ENCODE data around the gene SGMS1. TPM values are rescaled to one million over a fixed set of nuclear protein-coding genes. Genes with fewer than 3 reads are reported as not detected.

Gene SGMS1
- polyA plus RNA-seq, 3 donors = 48.9 to 52.5 (median 50.2) TPM

- DNase-seq (ENCODE audit: extremely low read depth in 1 of 11, low read depth in 9 of 11, low spot score in 4 of 11) = no peak
Observed at GRCh38 chr10:50318129-50318528, 305.6 kb downstream of the SGMS1 start.

DNA sequence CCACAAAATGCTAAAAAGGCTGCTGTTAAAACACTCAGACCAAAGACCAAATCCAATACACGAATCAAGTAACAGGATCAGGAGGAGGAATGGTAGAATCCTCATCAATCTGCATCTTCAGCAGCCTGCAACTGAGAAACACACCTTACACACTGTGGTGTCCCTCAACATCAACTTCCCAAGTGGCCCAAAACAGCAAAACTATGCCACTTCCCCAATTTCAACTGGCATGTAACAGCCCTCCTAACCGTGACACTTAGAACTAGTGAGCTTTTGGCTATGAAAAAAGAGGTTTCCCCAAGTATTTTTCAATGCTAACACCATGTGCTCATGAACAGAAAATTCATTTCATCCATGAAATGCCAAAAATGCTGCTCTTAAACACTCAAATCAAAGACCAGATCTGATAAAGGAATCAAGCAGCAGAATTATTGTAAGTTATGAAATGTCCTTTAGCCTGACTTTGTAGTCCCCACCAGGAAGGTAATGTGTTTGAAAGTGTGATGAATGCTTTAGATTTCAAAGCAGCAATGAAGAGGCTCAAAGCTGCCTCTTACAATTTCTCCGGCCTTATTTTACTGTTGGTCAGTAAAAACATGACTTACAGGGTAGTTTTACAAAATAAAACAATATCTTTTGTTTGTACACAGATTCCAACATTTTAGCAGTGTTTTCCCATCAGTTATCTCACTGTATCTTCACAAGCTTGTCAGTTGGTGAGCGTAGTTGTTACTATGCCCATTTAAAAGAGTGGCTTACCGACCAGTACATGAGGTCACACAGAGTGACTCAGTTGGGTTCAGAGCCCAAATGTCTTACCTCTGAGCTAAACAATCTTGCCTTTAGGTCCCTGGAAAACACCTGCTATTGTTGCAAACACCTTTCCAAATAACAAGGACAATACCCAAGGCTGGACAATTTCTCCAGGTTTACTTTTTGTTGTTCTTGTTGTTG, 306.8 kb downstream of the SGMS1 start:
- no peak for DNase-seq (ENCODE audit: extremely low read depth in 1 of 11, low read depth in 9 of 11, low spot score in 4 of 11)

DNA sequence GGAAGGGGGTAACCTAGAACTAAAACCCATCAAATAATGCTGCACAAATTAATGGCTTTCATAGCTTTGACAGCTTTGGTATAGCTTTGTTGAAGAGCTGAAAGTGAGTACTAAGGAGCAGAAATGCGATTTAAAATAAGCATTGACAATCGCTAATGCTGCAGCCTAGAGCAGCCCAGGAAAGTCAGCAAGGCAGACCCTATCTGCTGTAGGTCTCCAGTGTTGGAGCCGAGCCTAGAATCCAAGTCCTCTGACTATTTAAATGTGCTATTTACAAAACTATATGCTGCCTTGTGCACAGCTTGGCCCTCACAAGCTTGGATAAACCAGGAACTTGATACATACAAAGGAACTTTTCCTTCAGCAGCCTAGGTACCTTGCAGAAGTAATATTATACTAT, 307.6 kb downstream of the SGMS1 start:
- DNase-seq (ENCODE audit: extremely low read depth in 1 of 11, low read depth in 9 of 11, low spot score in 4 of 11) = no peak

- no peak for DNase-seq (ENCODE audit: extremely low read depth in 1 of 11, low read depth in 9 of 11, low spot score in 4 of 11)
Observed at GRCh38 chr10:50315424-50315823, 308.3 kb downstream of the SGMS1 start.

DNA sequence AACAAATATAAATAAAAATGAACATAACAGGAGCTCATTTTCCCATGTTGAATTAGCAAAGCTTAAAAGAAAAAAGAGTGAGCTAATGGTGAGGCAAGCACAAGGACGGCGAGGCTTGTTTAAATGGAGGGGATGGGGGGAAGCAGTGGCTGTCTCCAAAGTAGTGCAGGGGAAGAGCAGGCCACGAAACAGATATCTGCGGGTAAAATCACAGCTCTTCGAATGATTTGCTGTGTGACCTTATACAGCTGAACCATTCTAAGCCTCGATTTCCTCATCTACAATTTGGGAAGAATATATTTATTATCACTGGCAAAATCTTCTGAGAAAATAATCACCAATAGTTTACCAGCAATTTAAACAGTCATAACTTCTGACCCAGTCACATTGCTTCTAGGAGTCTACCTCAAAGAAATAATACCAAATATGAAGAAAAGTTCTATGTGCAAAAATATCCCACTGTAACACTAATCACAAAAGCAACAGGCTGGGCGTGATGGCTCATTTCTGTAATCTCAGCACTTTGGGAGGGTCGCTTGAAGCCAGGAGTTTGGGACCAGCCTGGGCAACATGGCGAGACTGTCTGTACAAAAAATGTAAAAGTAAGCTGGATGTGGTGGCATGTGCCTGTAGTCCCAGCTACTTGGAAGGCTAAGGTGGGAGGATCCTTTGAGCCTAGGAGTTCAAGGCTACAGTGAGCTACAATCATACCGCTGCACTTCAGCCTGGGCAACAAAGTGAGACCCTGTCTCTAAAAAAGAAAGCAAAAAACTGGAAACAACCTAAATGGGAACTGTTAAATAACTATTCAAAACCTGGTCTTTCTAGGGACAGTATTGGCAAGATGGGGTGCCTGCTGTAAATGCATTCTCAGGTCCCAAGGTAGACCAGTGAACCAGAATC, 309.3 kb downstream of the SGMS1 start:
- DNase-seq (ENCODE audit: extremely low read depth in 1 of 11, low read depth in 9 of 11, low spot score in 4 of 11) = no peak

GRCh38 chr10:50312464-50313437, 311.0 kb downstream of the SGMS1 start:
- DNase-seq (ENCODE audit: extremely low read depth in 1 of 11, low read depth in 9 of 11, low spot score in 4 of 11) = no peak

- DNase-seq (ENCODE audit: extremely low read depth in 1 of 11, low read depth in 9 of 11, low spot score in 4 of 11) = no peak
Observed at GRCh38 chr10:50310560-50311174, 313.1 kb downstream of the SGMS1 start.

GRCh38 chr10:50309342-50309741, 314.4 kb downstream of the SGMS1 start:
- DNase-seq (ENCODE audit: extremely low read depth in 1 of 11, low read depth in 9 of 11, low spot score in 4 of 11) = no peak

DNA sequence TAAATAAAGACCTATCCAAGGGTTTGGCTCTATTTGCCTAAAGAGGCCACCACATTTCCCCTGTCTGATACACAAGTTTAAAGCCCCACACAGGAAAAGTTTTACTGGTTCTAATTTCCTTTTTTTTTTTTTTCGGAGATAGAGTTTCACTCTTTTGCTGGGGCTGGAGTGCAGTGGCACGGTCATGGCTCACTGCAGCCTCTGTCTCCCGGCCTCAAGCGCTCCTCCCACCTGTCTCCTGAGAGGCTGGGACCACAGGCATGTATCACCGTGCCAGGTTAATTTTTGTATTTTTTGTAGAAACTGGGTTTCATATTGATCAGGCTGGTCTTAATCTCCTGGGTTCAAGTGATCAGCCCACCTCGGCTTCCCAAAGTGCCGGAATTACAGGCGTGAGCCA, 319.1 kb downstream of the SGMS1 start:
- DNase-seq (ENCODE audit: extremely low read depth in 1 of 11, low read depth in 9 of 11, low spot score in 4 of 11) = peak in 5 of 11 donors; percentile 2 to 13 (median 10)

DNA sequence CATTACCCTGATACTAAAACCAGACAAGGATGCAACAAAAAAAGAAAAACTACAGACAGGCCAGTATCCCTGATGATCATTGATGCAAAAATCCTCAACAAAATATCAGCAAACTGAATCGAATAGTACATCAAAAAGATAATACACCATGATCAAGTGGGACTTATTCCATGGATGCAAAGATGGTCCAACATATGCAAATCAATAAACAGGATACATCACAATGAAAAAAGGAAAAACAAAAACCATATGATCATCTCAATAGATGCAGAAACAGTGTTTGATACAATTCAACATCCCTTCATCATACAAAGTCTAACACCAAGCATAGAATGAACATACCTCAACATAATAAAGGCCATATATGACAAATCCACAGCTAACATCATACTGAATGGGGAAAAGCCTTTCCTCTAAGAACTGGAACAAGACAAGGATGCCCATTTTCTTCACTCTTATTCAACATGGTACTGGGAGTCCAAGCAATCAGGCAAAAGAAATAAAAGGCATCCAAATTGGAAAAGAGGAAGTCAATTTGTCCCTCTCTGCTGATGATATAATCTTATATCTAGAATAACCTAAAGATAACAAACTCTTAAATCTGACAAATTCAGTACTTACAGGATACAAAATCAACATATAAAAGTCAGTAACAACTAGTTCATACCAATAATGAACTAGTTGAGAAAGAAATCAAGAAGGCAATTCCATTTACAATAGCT, 323.6 kb downstream of the SGMS1 start:
- no peak for DNase-seq (ENCODE audit: extremely low read depth in 1 of 11, low read depth in 9 of 11, low spot score in 4 of 11)

- no peak for DNase-seq (ENCODE audit: extremely low read depth in 1 of 11, low read depth in 9 of 11, low spot score in 4 of 11)
Observed at GRCh38 chr10:50295367-50295766, 328.4 kb downstream of the SGMS1 start.

- no peak for DNase-seq (ENCODE audit: extremely low read depth in 1 of 11, low read depth in 9 of 11, low spot score in 4 of 11)
Observed at GRCh38 chr10:50294582-50294981, 329.2 kb downstream of the SGMS1 start.

GRCh38 chr10:50293513-50294313, 330.0 kb downstream of the SGMS1 start:
- no peak for DNase-seq (ENCODE audit: extremely low read depth in 1 of 11, low read depth in 9 of 11, low spot score in 4 of 11)

DNA sequence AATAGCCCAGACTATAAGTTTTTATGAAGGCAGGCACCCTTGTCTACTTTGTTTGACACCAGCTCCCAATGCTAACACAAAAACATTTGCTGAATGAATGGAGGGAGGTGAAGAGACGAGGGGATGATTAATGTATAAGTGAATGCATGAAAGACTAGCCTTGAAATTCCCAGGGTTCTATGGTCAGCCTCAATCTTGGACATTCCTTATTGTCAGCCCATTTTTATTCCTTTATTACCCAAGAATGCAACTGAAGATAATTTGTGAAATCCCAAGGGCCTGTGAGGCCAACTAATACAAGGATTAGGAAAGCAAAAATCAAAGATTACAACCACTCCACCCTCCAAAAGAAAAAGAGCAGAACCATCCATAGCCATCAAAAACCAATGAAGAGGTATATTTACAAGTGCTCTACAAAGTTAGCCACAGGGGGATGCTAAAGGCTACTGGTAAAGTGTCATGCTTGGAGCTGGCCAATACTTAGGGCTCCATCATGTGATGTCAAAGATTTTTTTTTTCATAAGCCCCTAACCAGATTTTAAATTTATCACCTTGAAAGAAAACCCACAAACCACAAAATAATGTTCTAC, 332.4 kb downstream of the SGMS1 start:
- DNase-seq (ENCODE audit: extremely low read depth in 1 of 11, low read depth in 9 of 11, low spot score in 4 of 11) = no peak

DNA sequence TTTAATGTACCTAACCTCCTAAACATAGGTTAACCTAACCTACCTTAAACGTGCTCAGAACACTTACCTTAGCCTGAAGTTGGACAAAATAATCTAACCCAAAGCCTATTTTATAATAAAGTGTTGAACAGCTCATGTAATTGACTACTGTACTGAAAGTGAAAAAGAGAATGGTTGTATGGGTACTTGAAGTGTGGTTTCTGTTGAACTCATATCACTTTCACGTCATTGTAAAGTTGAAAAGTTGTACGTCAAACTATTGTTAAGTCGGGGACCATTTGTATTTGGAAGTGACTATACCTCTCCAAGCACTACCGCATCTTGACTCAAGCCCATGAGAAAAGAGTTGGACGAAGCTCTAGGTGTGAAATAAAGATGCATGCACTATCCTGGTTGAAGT, 334.6 kb downstream of the SGMS1 start:
- no peak for DNase-seq (ENCODE audit: extremely low read depth in 1 of 11, low read depth in 9 of 11, low spot score in 4 of 11)

GRCh38 chr10:50286996-50287803, 336.6 kb downstream of the SGMS1 start:
- DNase-seq (ENCODE audit: extremely low read depth in 1 of 11, low read depth in 9 of 11, low spot score in 4 of 11) = no peak

All from renal cortex interstitium (tissue), 11 donors.